GM18951 (cell line): Measurements from ENCODE around the gene CKAP2.
A peak's percentile ranks its signal among the peaks of the same experiment; 100 is the strongest.
"Not testable (repeated sequence)": the region's sequence is repeated elsewhere in the genome, so short reads cannot be mapped to it uniquely, and the experiment has no call there.

Experiments used
- POLR2A ChIP-seq: IDR thresholded peaks from 4 replicates; pipeline ENCODE4 v1.6.1; 2011; ENCODE audit warnings: mild to moderate bottlenecking; ENCODE audit not compliant: insufficient read length, insufficient read depth; ENCODE audit errors: extremely low read depth
- in situ Hi-C: fragments of 300-500 bp; cut with MboI; formaldehyde crosslinking; loops from one replicate; pipeline ENCODE4 v1.12.0; 2022; ENCODE audit warnings: low sequenced_read_pairs, mixed read lengths, inconsistent platforms; ENCODE audit not compliant: unreplicated experiment

CKAP2 gene

GRCh38 chr13:52454820-52455676, at the start of gene CKAP2:
Gene CKAP2, plus strand, starts transcription at chr13:52455478. Its CDS starts 79 bp downstream, at chr13:52455557.
- TF ChIP-seq POLR2A: peak; percentile 91
- in situ Hi-C loops: no loop called here

- in situ Hi-C loops: no loop called here
- TF ChIP-seq POLR2A: no peak
Observed at GRCh38 chr13:52405767-52406494, 49.3 kb upstream of the CKAP2 start, which contains the start of gene THSD1. Gene THSD1, minus strand, starts transcription at chr13:52406172. Its CDS starts 3,572 bp downstream, at chr13:52402600.

GRCh38 chr13:52406629-52407028, 48.6 kb upstream of the CKAP2 start:
- in situ Hi-C loops: no loop called here
- TF ChIP-seq POLR2A: no peak

GRCh38 chr13:52407436-52407835, 47.8 kb upstream of the CKAP2 start:
- in situ Hi-C loops: not testable (repeated sequence)

- in situ Hi-C loops: not testable (repeated sequence)
Observed at GRCh38 chr13:52408071-52408658, 47.1 kb upstream of the CKAP2 start.

GRCh38 chr13:52411629-52412028, 43.6 kb upstream of the CKAP2 start:
- TF ChIP-seq POLR2A: no peak
- in situ Hi-C loops: no loop called here

- in situ Hi-C loops: no loop called here
- TF ChIP-seq POLR2A: no peak
Observed at GRCh38 chr13:52412128-52412527, 43.1 kb upstream of the CKAP2 start.

- TF ChIP-seq POLR2A: no peak
- in situ Hi-C loops: no loop called here
Observed at GRCh38 chr13:52414051-52414450, 41.2 kb upstream of the CKAP2 start.

GRCh38 chr13:52414963-52415362, 40.3 kb upstream of the CKAP2 start:
- in situ Hi-C loops: no loop called here
- no peak for TF ChIP-seq POLR2A

GRCh38 chr13:52419080-52419479, 36.2 kb upstream of the CKAP2 start:
- in situ Hi-C loops: no loop called here
- no peak for TF ChIP-seq POLR2A

- in situ Hi-C loops: no loop called here
Observed at GRCh38 chr13:52421216-52421615, 34.1 kb upstream of the CKAP2 start.

GRCh38 chr13:52428295-52428694, 27.0 kb upstream of the CKAP2 start:
- in situ Hi-C loops: no loop called here
- TF ChIP-seq POLR2A: no peak

More at GRCh38 chr13:52421216-52421615, 34.1 kb upstream of the CKAP2 start:
- TF ChIP-seq POLR2A: no peak

GRCh38 chr13:52432456-52432855, 22.8 kb upstream of the CKAP2 start:
- no peak for TF ChIP-seq POLR2A
- in situ Hi-C loops: no loop called here

- no peak for TF ChIP-seq POLR2A
Observed at GRCh38 chr13:52446265-52446664, 9.0 kb upstream of the CKAP2 start.

GRCh38 chr13:52447354-52447753, 7.9 kb upstream of the CKAP2 start:
- in situ Hi-C loops: no loop called here
- no peak for TF ChIP-seq POLR2A

More at GRCh38 chr13:52446265-52446664, 9.0 kb upstream of the CKAP2 start:
- in situ Hi-C loops: no loop called here
